WERI-Rb-1 (cell line): ENCODE results near the gene CACUL1.

Experiments used
- DNase-seq: peaks from one replicate; pipeline ENCODE4 v3.0.0-alpha.2; 2020
- H3K27ac ChIP-seq: fragments of 250-450 bp; sonication (Bioruptor Pico); 2 replicates; pipeline ENCODE4 v1.5.1; 2020; ENCODE audit warnings: mild to moderate bottlenecking, moderate library complexity
- H3K27me3 ChIP-seq: fragments of 250-450 bp; sonication (Bioruptor Pico); 2 replicates; pipeline ENCODE4 v1.5.1; 2021; ENCODE audit warnings: mild to moderate bottlenecking, low read depth, moderate library complexity; ENCODE audit not compliant: insufficient read depth, severe bottlenecking
- H3K36me3 ChIP-seq: fragments of 250-450 bp; sonication (Bioruptor Pico); 2 replicates; pipeline ENCODE4 v1.5.1; 2020; ENCODE audit warnings: mild to moderate bottlenecking, moderate library complexity
- H3K4me3 ChIP-seq: 2 replicates; pipeline ENCODE4 v1.5.1; 2011; ENCODE audit warnings: low read depth, mild to moderate bottlenecking, control low read depth, low read length
- H3K9me3 ChIP-seq: fragments of 250-450 bp; sonication (Bioruptor Pico); 2 replicates; pipeline ENCODE4 v1.5.1; 2021; ENCODE audit warnings: mild to moderate bottlenecking, moderate library complexity; ENCODE audit not compliant: severe bottlenecking
- CTCF ChIP-seq: IDR thresholded peaks from 2 replicates; pipeline ENCODE4 v1.5.1; 2011; ENCODE audit warnings: low read depth, mild to moderate bottlenecking, control low read depth, inconsistent platforms, low read length

The CACUL1 gene

DNA sequence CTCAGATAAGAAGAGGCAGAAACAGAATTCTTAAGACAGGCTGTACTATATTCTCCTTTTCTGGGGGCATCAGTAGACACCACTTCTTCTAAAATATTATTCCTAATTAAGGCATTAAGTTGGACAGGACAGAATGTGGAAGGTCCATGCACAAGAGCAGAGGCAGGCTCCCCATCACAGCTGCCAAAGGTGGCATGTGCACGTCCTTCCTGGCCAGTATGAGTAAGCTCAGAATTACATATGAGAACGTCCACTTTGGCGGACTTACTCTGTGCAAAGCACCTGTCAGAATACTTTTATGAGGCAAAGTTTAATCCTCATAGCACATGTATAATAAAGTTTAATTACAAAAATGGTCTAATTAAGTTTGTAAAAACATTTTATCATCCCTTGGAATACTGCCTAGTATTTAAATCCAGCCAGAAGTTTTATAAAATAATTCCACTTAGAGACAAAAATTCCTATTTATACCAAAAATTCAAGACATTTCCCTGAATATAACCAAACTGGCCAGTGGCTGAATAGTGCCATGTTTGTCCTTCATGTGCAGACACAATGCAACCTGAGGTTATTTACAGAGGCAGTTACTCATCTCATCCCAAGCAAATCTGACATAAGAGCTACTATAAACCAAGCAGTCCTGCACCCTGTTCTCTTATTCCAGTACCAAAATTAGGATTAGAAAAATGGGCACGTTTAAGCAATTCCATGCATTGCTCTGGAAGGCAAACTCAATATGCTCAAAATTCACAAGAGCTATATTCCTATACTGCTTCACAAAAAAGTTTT is 65.5 kb downstream of the CACUL1 start:
- no peaks in the 10 kb centered on the region for H3K27me3 ChIP-seq
- no peak for TF ChIP-seq CTCF
- peaks cover 33% of the 10 kb centered on the region for H3K36me3 ChIP-seq
- no peak overlapping the region for H3K4me3 ChIP-seq
- DNase-seq, result no peak
- H3K9me3 ChIP-seq, result no peaks in the 10 kb centered on the region
- no peak overlapping the region for H3K27ac ChIP-seq

- Histone ChIP-seq H3K9me3 (no peaks in the 10 kb centered on the region), H3K4me3 (no peak overlapping the region), H3K27me3 (no peaks in the 10 kb centered on the region), H3K36me3 (peaks cover 33% of the 10 kb centered on the region), H3K27ac (no peak overlapping the region)
- no peak for TF ChIP-seq CTCF
- DNase-seq, result no peak
These were observed 67.3 kb downstream of the CACUL1 start for GRCh38 chr10:118687472-118687871.

GRCh38 chr10:118682533-118682932 is 72.2 kb downstream of the CACUL1 start:
- no peaks in the 10 kb centered on the region for H3K9me3 ChIP-seq
- H3K36me3 ChIP-seq, result peaks cover 23% of the 10 kb centered on the region
- no peaks in the 10 kb centered on the region for H3K27me3 ChIP-seq
- TF ChIP-seq CTCF, result no peak
- H3K4me3 ChIP-seq, result no peak overlapping the region
- no peak overlapping the region for H3K27ac ChIP-seq
- DNase-seq, result no peak

- no peak overlapping the region for H3K4me3 ChIP-seq
- no peak for TF ChIP-seq CTCF
- H3K36me3 ChIP-seq, result peaks cover 13% of the 10 kb centered on the region
- H3K27me3 ChIP-seq, result no peaks in the 10 kb centered on the region
- H3K9me3 ChIP-seq, result no peaks in the 10 kb centered on the region
- no peak for DNase-seq
- H3K27ac ChIP-seq, result no peak overlapping the region
These were observed 74.6 kb downstream of the CACUL1 start for GRCh38 chr10:118680197-118680596.

- no peaks in the 10 kb centered on the region; the same call in none of the 2 replicates for H3K36me3 ChIP-seq
- no peak overlapping the region for H3K4me3 ChIP-seq
- no peak for TF ChIP-seq CTCF
- no peak for DNase-seq
- H3K9me3 ChIP-seq, result no peaks in the 10 kb centered on the region
- H3K27ac ChIP-seq, result no peak overlapping the region
- H3K27me3 ChIP-seq, result no peaks in the 10 kb centered on the region
These were observed 80.4 kb downstream of the CACUL1 start for GRCh38 chr10:118674226-118674919.
